Measurements from ENCODE around the gene SLC22A1.

GRCh38 chr6:160174681-160175080 is 53.1 kb downstream of the SLC22A1 start:
- no peak for TF ChIP-seq CTCF (IDR thresholded peaks at IDR 0.05)
- TF ChIP-seq POLR2A (IDR thresholded peaks at IDR 0.05) = no peak
- no peak for TF ChIP-seq POLR2AphosphoS5 (IDR thresholded peaks at IDR 0.05)

Measured in breast epithelium (tissue), 3 donors.